Neural progenitor cell (in vitro differentiated cells): ENCODE results near the gene LILRB3. TPM values are rescaled to one million over a fixed set of nuclear protein-coding genes. Genes with fewer than 3 reads are reported as not detected.
"Not testable (repeated sequence)": the region's sequence is repeated elsewhere in the genome, so short reads cannot be mapped to it uniquely, and the experiment has no call there.

ENCODE experiments used
- DNase-seq: peaks from one replicate; pipeline ENCODE4 v3.0.0-alpha.2; 2016; ENCODE audit warnings: low spot score
- H2AFZ ChIP-seq: fragments of 200-600 bp; sonication (generic); replicated peaks from 2 replicates; pipeline ENCODE4 v1.6.1; 2016; ENCODE audit warnings: antibody characterized with exemption
- H3F3A ChIP-seq: fragments of 200-600 bp; sonication (generic); 2 replicates; pipeline ENCODE4 v1.6.1; 2016; ENCODE audit warnings: antibody characterized with exemption, low read depth
- H3K27ac ChIP-seq: fragments of 200-600 bp; sonication (generic); 2 replicates; pipeline ENCODE4 v1.5.1; 2016; ENCODE audit warnings: mild to moderate bottlenecking
- H3K27me3 ChIP-seq: fragments of 200-600 bp; sonication (generic); 2 replicates; pipeline ENCODE4 v1.6.1; 2016; ENCODE audit warnings: mild to moderate bottlenecking, moderate library complexity
- H3K36me3 ChIP-seq: fragments of 200-600 bp; sonication (generic); 2 replicates; pipeline ENCODE4 v1.5.1; 2016
- H3K4me1 ChIP-seq: fragments of 200-600 bp; sonication (generic); 2 replicates; pipeline ENCODE4 v1.6.1; 2016; ENCODE audit warnings: mixed run types
- H3K4me2 ChIP-seq: fragments of 200-600 bp; sonication (generic); 2 replicates; pipeline ENCODE4 v1.6.1; 2016
- H3K4me3 ChIP-seq: fragments of 200-600 bp; sonication (generic); 2 replicates; pipeline ENCODE4 v1.5.1; 2016
- H3K79me2 ChIP-seq: fragments of 200-600 bp; sonication (generic); 2 replicates; pipeline ENCODE4 v1.6.1; 2016; ENCODE audit warnings: low read depth
- H3K9ac ChIP-seq: fragments of 200-600 bp; sonication (generic); 2 replicates; pipeline ENCODE4 v1.6.1; 2016
- H3K9me3 ChIP-seq: fragments of 200-600 bp; sonication (generic); 2 replicates; pipeline ENCODE4 v1.5.1; 2016; ENCODE audit warnings: low read depth
- H4K20me1 ChIP-seq: fragments of 200-600 bp; sonication (generic); 2 replicates; pipeline ENCODE4 v1.6.1; 2016; ENCODE audit warnings: low read depth
- H3K27ac Mint-ChIP-seq: 3 replicates; pipeline ENCODE4 v1.8.0; 2021; ENCODE audit warnings: mixed read lengths
- H3K27me3 Mint-ChIP-seq: 2 replicates; pipeline ENCODE4 v1.8.0; 2022; ENCODE audit warnings: low read depth, mild to moderate bottlenecking, inconsistent platforms, moderate library complexity, mixed read lengths; ENCODE audit not compliant: insufficient read depth
- H3K36me3 Mint-ChIP-seq: 3 replicates; pipeline ENCODE4 v1.8.0; 2021; ENCODE audit warnings: mixed read lengths
- H3K4me1 Mint-ChIP-seq: 3 replicates; pipeline ENCODE4 v1.8.0; 2021; ENCODE audit warnings: mixed read lengths
- H3K4me3 Mint-ChIP-seq: 3 replicates; pipeline ENCODE4 v1.8.0; 2021; ENCODE audit warnings: mild to moderate bottlenecking, moderate library complexity, mixed read lengths
- H3K9me3 Mint-ChIP-seq: 3 replicates; pipeline ENCODE4 v1.8.0; 2020; ENCODE audit warnings: mixed read lengths
- CTCF ChIP-seq: fragments of 200-600 bp; sonication (generic); IDR thresholded peaks from 2 replicates; pipeline ENCODE4 v1.5.1; 2017; ENCODE audit warnings: antibody characterized with exemption, mild to moderate bottlenecking
- EZH2 ChIP-seq: fragments of 200-600 bp; sonication (generic); IDR thresholded peaks from 2 replicates; pipeline ENCODE4 v1.6.1; 2017; ENCODE audit warnings: antibody characterized with exemption, mild to moderate bottlenecking, moderate library complexity
- EZH2phosphoT487 ChIP-seq: fragments of 200-600 bp; sonication (generic); IDR thresholded peaks from 2 replicates; pipeline ENCODE4 v1.6.1; 2017; ENCODE audit warnings: antibody characterized with exemption
- total RNA-seq: library from RNA; depleted of rRNA; stranded (reverse); fragments of >200 nt; gene quantifications from 2 replicates; pipeline ENCODE4 v1.2.3, GENCODE V29; 2015; ENCODE audit warnings: low replicate concordance

The LILRB3 gene
- total RNA-seq, 1 donor from 2014 or later: not detected

- no peak overlapping the region for H3K4me2 ChIP-seq
- H2AFZ ChIP-seq: no peak overlapping the region
- no peak overlapping the region for H3K27ac Mint-ChIP-seq
- H3K36me3 Mint-ChIP-seq: peaks cover 26% of the 10 kb centered on the region
- H3K36me3 ChIP-seq: no peaks in the 10 kb centered on the region
- TF ChIP-seq EZH2phosphoT487 (no peak), CTCF (no peak), EZH2 (no peak)
- H3K4me1 ChIP-seq: peaks cover 11% of the 10 kb centered on the region
- H3K4me3 ChIP-seq: no peak overlapping the region
- peaks cover 33% of the 10 kb centered on the region for H3K79me2 ChIP-seq
- H3F3A ChIP-seq: peaks cover 35% of the 10 kb centered on the region
- H3K9me3 ChIP-seq: no peaks in the 10 kb centered on the region
- H3K9ac ChIP-seq: no peak overlapping the region
- no peak for DNase-seq
- H3K27me3 Mint-ChIP-seq: peaks cover 4% of the 10 kb centered on the region
- peaks cover 18% of the 10 kb centered on the region for H3K4me1 Mint-ChIP-seq
- peaks cover 67% of the 10 kb centered on the region for H4K20me1 ChIP-seq
- H3K27ac ChIP-seq: peak overlapping the region; percentile 53
- no peaks in the 10 kb centered on the region for H3K9me3 Mint-ChIP-seq
- no peak overlapping the region for H3K4me3 Mint-ChIP-seq
- no peaks in the 10 kb centered on the region for H3K27me3 ChIP-seq
Observed at GRCh38 chr19:54208784-54209057, 14.1 kb downstream of the LILRB3 start.

GRCh38 chr19:54207983-54208783 lies 14.6 kb downstream of the LILRB3 start:
- H4K20me1 ChIP-seq: peaks cover 72% of the 10 kb centered on the region
- H3K27ac Mint-ChIP-seq: no peak overlapping the region
- H3K9me3 ChIP-seq: no peaks in the 10 kb centered on the region
- no peak overlapping the region for H3K4me2 ChIP-seq
- H3K9me3 Mint-ChIP-seq: no peaks in the 10 kb centered on the region
- no peak overlapping the region for H3K4me3 ChIP-seq
- peaks cover 17% of the 10 kb centered on the region for H3K4me1 ChIP-seq
- H3K27ac ChIP-seq: peak overlapping the region; percentile 53
- H3K36me3 ChIP-seq: no peaks in the 10 kb centered on the region
- peaks cover 20% of the 10 kb centered on the region for H3K4me1 Mint-ChIP-seq
- no peak for TF ChIP-seq EZH2phosphoT487
- TF ChIP-seq CTCF: no peak
- no peak for TF ChIP-seq EZH2
- H3K79me2 ChIP-seq: peaks cover 38% of the 10 kb centered on the region
- DNase-seq: no peak
- H3K36me3 Mint-ChIP-seq: peaks cover 25% of the 10 kb centered on the region
- H3K27me3 ChIP-seq: no peaks in the 10 kb centered on the region
- no peak overlapping the region for H3K9ac ChIP-seq
- H3K4me3 Mint-ChIP-seq: peak overlapping the region; percentile 73
- no peak overlapping the region for H2AFZ ChIP-seq
- H3K27me3 Mint-ChIP-seq: peaks cover 4% of the 10 kb centered on the region
- peaks cover 41% of the 10 kb centered on the region for H3F3A ChIP-seq

- no peak overlapping the region for H2AFZ ChIP-seq
- peaks cover 46% of the 10 kb centered on the region for H3F3A ChIP-seq
- no peaks in the 10 kb centered on the region for H3K9me3 Mint-ChIP-seq
- H3K79me2 ChIP-seq: peaks cover 44% of the 10 kb centered on the region
- H3K27ac Mint-ChIP-seq: no peak overlapping the region
- DNase-seq: no peak
- peak overlapping the region; percentile 73 for H3K4me3 Mint-ChIP-seq
- no peak for TF ChIP-seq EZH2phosphoT487
- no peak for TF ChIP-seq EZH2
- no peak for TF ChIP-seq CTCF
- no peaks in the 10 kb centered on the region for H3K9me3 ChIP-seq
- H4K20me1 ChIP-seq: peaks cover 78% of the 10 kb centered on the region
- peaks cover 21% of the 10 kb centered on the region for H3K4me1 ChIP-seq
- no peaks in the 10 kb centered on the region for H3K27me3 ChIP-seq
- H3K36me3 Mint-ChIP-seq: peaks cover 30% of the 10 kb centered on the region
- peaks cover 24% of the 10 kb centered on the region for H3K4me1 Mint-ChIP-seq
- peaks cover 4% of the 10 kb centered on the region for H3K36me3 ChIP-seq
- no peak overlapping the region for H3K9ac ChIP-seq
- H3K27ac ChIP-seq: no peak overlapping the region
- no peak overlapping the region for H3K4me3 ChIP-seq
- H3K27me3 Mint-ChIP-seq: peaks cover 4% of the 10 kb centered on the region
- no peak overlapping the region for H3K4me2 ChIP-seq
Observed at GRCh38 chr19:54207676-54207982, 15.2 kb downstream of the LILRB3 start.

GRCh38 chr19:54207193-54207592 lies 15.6 kb downstream of the LILRB3 start:
- peaks cover 35% of the 10 kb centered on the region for H3K36me3 Mint-ChIP-seq
- H3K27ac Mint-ChIP-seq: not testable (repeated sequence)

More at GRCh38 chr19:54207193-54207592, 15.6 kb downstream of the LILRB3 start:
- H3K27me3 ChIP-seq, H3K36me3 ChIP-seq, H3K4me2 ChIP-seq, H3K4me3 Mint-ChIP-seq, H3K27me3 Mint-ChIP-seq, H3K9me3 Mint-ChIP-seq, H2AFZ ChIP-seq, H3K4me3 ChIP-seq, H3K9me3 ChIP-seq, DNase-seq, H3K9ac ChIP-seq, H3K27ac ChIP-seq: not testable (repeated sequence)
- peaks cover 25% of the 10 kb centered on the region for H3K4me1 ChIP-seq
- peaks cover 51% of the 10 kb centered on the region for H3F3A ChIP-seq
- H3K79me2 ChIP-seq: peaks cover 48% of the 10 kb centered on the region
- peaks cover 82% of the 10 kb centered on the region for H4K20me1 ChIP-seq
- H3K4me1 Mint-ChIP-seq: peaks cover 29% of the 10 kb centered on the region
